Measurements from ENCODE around the gene MGAT5B.

DNA sequence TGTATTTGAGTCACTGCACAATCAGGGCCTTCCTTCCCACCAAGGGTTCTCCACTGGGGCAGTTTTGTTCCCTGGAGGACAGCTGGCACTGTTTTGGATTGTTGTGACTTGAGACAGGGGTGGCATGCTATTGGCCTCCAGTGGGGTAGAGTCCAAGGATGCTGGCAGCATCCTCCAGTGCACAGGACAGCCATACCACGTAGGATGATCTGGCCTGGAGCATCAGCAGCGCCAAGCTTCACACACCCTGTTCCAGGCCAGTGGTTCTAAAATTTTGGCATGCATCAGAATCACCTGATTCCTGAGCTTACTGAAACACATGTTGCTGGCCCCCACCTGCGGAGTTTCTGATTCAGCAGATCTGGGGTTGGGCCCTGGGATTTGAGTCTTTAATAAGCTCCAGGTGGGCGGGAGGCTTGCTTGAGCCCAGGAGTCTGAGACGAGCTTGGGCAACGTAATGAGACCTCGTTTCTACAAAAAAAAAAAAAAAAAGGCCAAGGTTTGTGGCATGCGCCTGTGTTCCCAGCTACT, 83.2 kb downstream of the MGAT5B start:
- TF ChIP-seq EGR1 (conservative IDR thresholded peaks at IDR 0.05) (no peak), ZNF212 (CRISPR knock-in tag; IDR thresholded peaks at IDR 0.05) (no peak), NFE2 (IDR thresholded peaks at IDR 0.05; ENCODE audit: low read depth) (no peak), CTCF (IDR thresholded peaks at IDR 0.05 in 2 of 3, conservative IDR thresholded peaks at IDR 0.05 in 1 of 3; ENCODE audit: insufficient read depth in 2 of 3, low read depth in 1 of 3, low read length in 3 of 3) (no peak), ZNF232 (CRISPR knock-in tag; IDR thresholded peaks at IDR 0.05) (no peak), POLR3G (IDR thresholded peaks at IDR 0.05; ENCODE audit: extremely low read depth, insufficient read length, insufficient replicate concordance) (no peak), SIN3B (IDR thresholded peaks at IDR 0.05; ENCODE audit: low read depth) (no peak)
- TF ChIP-seq, protein P1, sequence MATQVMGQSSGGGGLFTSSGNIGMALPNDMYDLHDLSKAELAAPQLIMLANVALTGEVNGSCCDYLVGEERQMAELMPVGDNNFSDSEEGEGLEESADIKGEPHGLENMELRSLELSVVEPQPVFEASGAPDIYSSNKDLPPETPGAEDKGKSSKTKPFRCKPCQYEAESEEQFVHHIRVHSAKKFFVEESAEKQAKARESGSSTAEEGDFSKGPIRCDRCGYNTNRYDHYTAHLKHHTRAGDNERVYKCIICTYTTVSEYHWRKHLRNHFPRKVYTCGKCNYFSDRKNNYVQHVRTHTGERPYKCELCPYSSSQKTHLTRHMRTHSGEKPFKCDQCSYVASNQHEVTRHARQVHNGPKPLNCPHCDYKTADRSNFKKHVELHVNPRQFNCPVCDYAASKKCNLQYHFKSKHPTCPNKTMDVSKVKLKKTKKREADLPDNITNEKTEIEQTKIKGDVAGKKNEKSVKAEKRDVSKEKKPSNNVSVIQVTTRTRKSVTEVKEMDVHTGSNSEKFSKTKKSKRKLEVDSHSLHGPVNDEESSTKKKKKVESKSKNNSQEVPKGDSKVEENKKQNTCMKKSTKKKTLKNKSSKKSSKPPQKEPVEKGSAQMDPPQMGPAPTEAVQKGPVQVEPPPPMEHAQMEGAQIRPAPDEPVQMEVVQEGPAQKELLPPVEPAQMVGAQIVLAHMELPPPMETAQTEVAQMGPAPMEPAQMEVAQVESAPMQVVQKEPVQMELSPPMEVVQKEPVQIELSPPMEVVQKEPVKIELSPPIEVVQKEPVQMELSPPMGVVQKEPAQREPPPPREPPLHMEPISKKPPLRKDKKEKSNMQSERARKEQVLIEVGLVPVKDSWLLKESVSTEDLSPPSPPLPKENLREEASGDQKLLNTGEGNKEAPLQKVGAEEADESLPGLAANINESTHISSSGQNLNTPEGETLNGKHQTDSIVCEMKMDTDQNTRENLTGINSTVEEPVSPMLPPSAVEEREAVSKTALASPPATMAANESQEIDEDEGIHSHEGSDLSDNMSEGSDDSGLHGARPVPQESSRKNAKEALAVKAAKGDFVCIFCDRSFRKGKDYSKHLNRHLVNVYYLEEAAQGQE (IDR thresholded peaks at IDR 0.05; ENCODE audit: borderline replicate concordance), result no peak
- TF ChIP-seq, protein P1 (CRISPR knock-in tag; IDR thresholded peaks at IDR 0.05; ENCODE audit: low read depth), result no peak
